Gastroesophageal sphincter (tissue), 4 donors: ENCODE data around the gene IMMT. TPM values are rescaled to one million over a fixed set of nuclear protein-coding genes. Genes with fewer than 3 reads are reported as not detected.
"Not testable (repeated sequence)": the region's sequence is repeated elsewhere in the genome, so short reads cannot be mapped to it uniquely, and the experiment has no call there.

Experiments
- ATAC-seq: fragments of 150-250 bp; one replicate; pipeline ENCODE4 v1.9.1; 2016; ENCODE audit warnings: mild to moderate bottlenecking, moderate library complexity
- H3K27ac ChIP-seq, 4 donors: fragments of 200-600 bp; sonication (generic) in 3 of 4; 1 replicate in 3 of 4; 2 replicates in 1 of 4; pipeline ENCODE4 v1.5.1; 2016 to 2019
- H3K27me3 ChIP-seq: fragments of 200-600 bp; sonication (generic); one replicate; pipeline ENCODE4 v1.5.1; 2019
- H3K36me3 ChIP-seq, 2 donors: fragments of 200-600 bp; sonication (generic); one replicate each; pipeline ENCODE4 v1.5.1; 2019; ENCODE audit warnings: control low read depth in 1 of 2
- H3K4me1 ChIP-seq, 3 donors: fragments of 200-600 bp; sonication (generic); 1 replicate in 2 of 3; 2 replicates in 1 of 3; pipeline ENCODE4 v1.5.1; 2016 to 2019; ENCODE audit warnings: control low read depth in 2 of 3
- H3K4me3 ChIP-seq, 2 donors: fragments of 200-600 bp; sonication (generic); one replicate each; pipeline ENCODE4 v1.5.1; 2019; ENCODE audit warnings: mild to moderate bottlenecking in 1 of 2, moderate library complexity in 1 of 2
- H3K9me3 ChIP-seq, 3 donors: fragments of 200-600 bp; sonication (generic); one replicate each; pipeline ENCODE4 v1.5.1; 2017 to 2019; ENCODE audit warnings: control low read depth in 2 of 3
- CTCF ChIP-seq, 4 experiments: fragments of 200-600 bp in 2 of 4; fragments of 450-650 bp in 2 of 4; sonication (generic) in 1 of 4; IDR thresholded peaks; one replicate each; pipeline ENCODE4 v1.5.1; 2017 to 2019; ENCODE audit warnings: antibody characterized with exemption in 4 of 4, mild to moderate bottlenecking in 2 of 4, moderate library complexity in 2 of 4
- EP300 ChIP-seq: sonication (generic); formaldehyde crosslinking; IDR thresholded peaks from one replicate; pipeline ENCODE4 v1.6.1; 2017; ENCODE audit warnings: antibody characterized with exemption, mild to moderate bottlenecking
- POLR2A ChIP-seq, 2 donors: fragments of 450-650 bp; IDR thresholded peaks; one replicate each; pipeline ENCODE4 v1.6.1; 2017; ENCODE audit warnings: antibody characterized with exemption in 2 of 2, mild to moderate bottlenecking in 2 of 2, moderate library complexity in 1 of 2
- POLR2AphosphoS5 ChIP-seq: sonication (generic); formaldehyde crosslinking; IDR thresholded peaks from one replicate; pipeline ENCODE4 v1.6.1; 2017; ENCODE audit warnings: antibody characterized with exemption
- WGBS, 2 donors: methylation state at CpG; one replicate each; pipeline ENCODE4 v1.1.5; 2018; ENCODE audit warnings: low coverage in 1 of 2; 5-methylcytosine and 5-hydroxymethylcytosine counted together
- total RNA-seq, 4 donors: library from RNA; depleted of rRNA; stranded (reverse); fragments of >200 nt; gene quantifications; one replicate each; pipeline ENCODE4 v1.1.0, GENCODE V29; 2016

IMMT gene
- total RNA-seq, 4 donors from 2014 or later: 57.3 to 72.3 (median 63.1) TPM

- Histone ChIP-seq H3K36me3 (peaks cover 0 to 8% of the 10 kb centered on the region in 2 donors), H3K27me3 (no peaks in the 10 kb centered on the region), H3K4me3 (no peak overlapping the region), H3K27ac (peak overlapping the region in 3 of 4 donors; percentile 38 to 98 (median 42)), H3K4me1 (peaks cover 0 to 26% (median 7%) of the 10 kb centered on the region in 3 donors), H3K9me3 (no peaks in the 10 kb centered on the region)
- ATAC-seq: no peak
- WGBS, 2 donors: no CpG with 5 or more reads among the region's 15 CpGs
- TF ChIP-seq EP300 (no peak), POLR2A (IDR thresholded peaks at IDR 0.05) (no peak), CTCF (IDR thresholded peaks at IDR 0.05) (no peak), POLR2AphosphoS5 (no peak)
These were observed 37.1 kb upstream of the IMMT start for GRCh38 chr2:86232373-86232784.

- peaks cover 0 to 26% (median 7%) of the 10 kb centered on the region in 3 donors for H3K4me1 ChIP-seq
- no peak for ATAC-seq
- no peak overlapping the region for H3K4me3 ChIP-seq
- peaks cover 0 to 8% of the 10 kb centered on the region in 2 donors for H3K36me3 ChIP-seq
- TF ChIP-seq POLR2A (IDR thresholded peaks at IDR 0.05) (no peak), CTCF (IDR thresholded peaks at IDR 0.05) (no peak), POLR2AphosphoS5 (no peak), EP300 (no peak)
- peak overlapping the region in 3 of 4 donors; percentile 38 to 98 (median 42) for H3K27ac ChIP-seq
- H3K27me3 ChIP-seq: no peaks in the 10 kb centered on the region
- no peaks in the 10 kb centered on the region for H3K9me3 ChIP-seq
- 77 to 81% methylated on average over 3 to 4 of the region's 13 CpGs for WGBS, 2 donors
These were observed 36.6 kb upstream of the IMMT start for GRCh38 chr2:86231680-86232372.

- peak overlapping the region in 3 of 4 donors; percentile 17 to 98 (median 18) for H3K27ac ChIP-seq
- WGBS, 2 donors: 80% methylated on average over 1 of the region's 5 CpGs; no CpG with 5 or more reads in 1 of the 2 donors
- H3K36me3 ChIP-seq: peaks cover 0 to 8% of the 10 kb centered on the region in 2 donors
- no peaks in the 10 kb centered on the region for H3K27me3 ChIP-seq
- ATAC-seq: no peak
- TF ChIP-seq POLR2A (IDR thresholded peaks at IDR 0.05): no peak
- no peak for TF ChIP-seq CTCF (IDR thresholded peaks at IDR 0.05)
- no peak for TF ChIP-seq EP300
- no peak for TF ChIP-seq POLR2AphosphoS5
- no peaks in the 10 kb centered on the region for H3K9me3 ChIP-seq
- H3K4me1 ChIP-seq: peaks cover 0 to 34% (median 7%) of the 10 kb centered on the region in 3 donors
- H3K4me3 ChIP-seq: no peak overlapping the region
These were observed 35.7 kb upstream of the IMMT start for GRCh38 chr2:86230961-86231360.

GRCh38 chr2:86229221-86229620 is 34.0 kb upstream of the IMMT start:
- no peaks in the 10 kb centered on the region for H3K9me3 ChIP-seq
- 79 to 80% methylated on average over 1 to 2 of the region's 4 CpGs for WGBS, 2 donors

GRCh38 chr2:86228574-86228973 is 33.3 kb upstream of the IMMT start:
- not testable (repeated sequence) for ATAC-seq, H3K36me3 ChIP-seq, H3K9me3 ChIP-seq, H3K4me3 ChIP-seq, H3K27me3 ChIP-seq
- Histone ChIP-seq H3K27ac (peak overlapping the region in 1 of 4 donors; percentile 98), H3K4me1 (peaks cover 11 to 37% (median 16%) of the 10 kb centered on the region in 3 donors)
- 94 to 100% methylated on average over 1 to 5 of the region's 8 CpGs for WGBS, 2 donors

More at GRCh38 chr2:86229221-86229620, 34.0 kb upstream of the IMMT start:
- Histone ChIP-seq H3K4me1 (peaks cover 9 to 37% (median 15%) of the 10 kb centered on the region in 3 donors), H3K27ac (peak overlapping the region in 2 of 4 donors; percentile 50 to 98), H3K27me3 (no peaks in the 10 kb centered on the region), H3K4me3 (no peak overlapping the region), H3K36me3 (peaks cover 0 to 8% of the 10 kb centered on the region in 2 donors)
- TF ChIP-seq POLR2A (IDR thresholded peaks at IDR 0.05): no peak
- TF ChIP-seq CTCF (IDR thresholded peaks at IDR 0.05): no peak
- TF ChIP-seq EP300: no peak
- TF ChIP-seq POLR2AphosphoS5: no peak
- no peak for ATAC-seq
